Limb (tissue), 2 donors: ENCODE measurements around the gene OTOP2.

ENCODE experiments used
- DNase-seq, 2 donors: peaks; one replicate each; pipeline ENCODE4 v3.0.0-alpha.2; 2016; ENCODE audit errors: extremely low spot score in 2 of 2

OTOP2 gene

GRCh38 chr17:74923538-74924249 lies 379 bp upstream of the OTOP2 start:
- peak; percentile 13 to 78 for DNase-seq

GRCh38 chr17:74925242-74925641 lies 1.2 kb downstream of the OTOP2 start:
- no peak for DNase-seq

- DNase-seq = no peak
These were observed 4.7 kb downstream of the OTOP2 start for GRCh38 chr17:74928786-74929185.

GRCh38 chr17:74930535-74931036 lies 6.5 kb downstream of the OTOP2 start:
- DNase-seq = no peak

- no peak for DNase-seq
These were observed 11.0 kb downstream of the OTOP2 start for GRCh38 chr17:74935048-74935447.

- DNase-seq = no peak
These were observed 11.8 kb downstream of the OTOP2 start, which contains the start of gene OTOP3 for GRCh38 chr17:74935585-74936469. OTOP3 (plus strand) TSS chr17:74935898; CDS start chr17:74935922, 24 bp downstream.

- DNase-seq = no peak
These were observed 12.4 kb downstream of the OTOP2 start for GRCh38 chr17:74936470-74936799.

GRCh38 chr17:74937064-74938051 lies 13.3 kb downstream of the OTOP2 start:
- no peak for DNase-seq

GRCh38 chr17:74938194-74938950 lies 14.3 kb downstream of the OTOP2 start:
- DNase-seq = no peak

- DNase-seq = no peak
These were observed 15.5 kb downstream of the OTOP2 start for GRCh38 chr17:74939534-74939933.

GRCh38 chr17:74941128-74941725 lies 17.2 kb downstream of the OTOP2 start:
- DNase-seq = no peak

GRCh38 chr17:74943808-74944522 lies 19.9 kb downstream of the OTOP2 start:
- DNase-seq = no peak

- no peak for DNase-seq
These were observed 21.5 kb downstream of the OTOP2 start for GRCh38 chr17:74945543-74945942.

GRCh38 chr17:74946641-74947040 lies 22.6 kb downstream of the OTOP2 start:
- no peak for DNase-seq

- DNase-seq = no peak
These were observed 23.1 kb downstream of the OTOP2 start for GRCh38 chr17:74947041-74947754.

GRCh38 chr17:74949455-74950115 lies 25.5 kb downstream of the OTOP2 start:
- DNase-seq = no peak

- no peak for DNase-seq
These were observed 26.1 kb downstream of the OTOP2 start for GRCh38 chr17:74950207-74950606.

GRCh38 chr17:74951065-74951464 lies 27.0 kb downstream of the OTOP2 start:
- no peak for DNase-seq
